Measurements from ENCODE around the gene ZNF605.

DNA sequence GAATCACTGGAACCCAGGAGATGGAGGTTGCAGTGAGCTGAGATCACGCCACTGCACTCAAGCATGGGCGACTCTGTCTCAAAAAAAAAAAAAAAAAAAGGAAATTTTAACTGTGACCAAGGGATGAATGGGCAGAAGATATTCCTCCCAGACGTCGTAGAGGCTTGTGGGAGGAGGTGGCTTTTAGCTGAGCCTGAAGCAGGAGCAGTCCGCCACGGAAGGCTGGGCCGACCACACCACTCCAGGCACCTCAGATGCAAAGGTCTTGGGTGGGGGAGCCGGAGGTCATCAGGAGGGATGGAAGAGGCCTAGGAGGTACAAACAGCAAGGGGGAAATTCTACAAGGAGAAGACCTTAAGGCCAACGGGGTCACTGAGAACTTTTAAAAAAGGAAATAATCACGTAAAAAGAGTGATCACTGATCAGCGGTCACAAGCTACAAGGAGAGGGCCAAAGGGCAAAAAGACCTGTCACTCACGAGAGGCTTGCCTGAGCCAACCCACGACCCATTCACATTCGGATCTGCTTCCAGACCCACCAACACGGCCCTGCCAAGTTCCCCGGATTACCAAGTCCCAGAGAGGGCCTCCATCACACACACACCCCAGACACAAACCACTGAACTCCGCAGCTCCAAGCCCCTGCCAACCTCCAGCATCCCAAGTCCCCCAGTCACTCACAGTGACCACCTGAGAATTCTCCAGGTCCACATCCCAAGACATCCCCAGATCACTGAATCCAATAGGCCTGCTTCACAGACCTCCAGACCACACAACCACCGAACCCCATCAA is 3.5 kb downstream of the ZNF605 start:
- TF ChIP-seq POLR2A (IDR thresholded peaks at IDR 0.05; ENCODE audit: low read length) (no peak), GATA1 (IDR thresholded peaks at IDR 0.05; ENCODE audit: low read depth, low read length) (no peak)
